ENCODE data around the gene CDC40.
"Not testable (repeated sequence)": the region's sequence is repeated elsewhere in the genome, so short reads cannot be mapped to it uniquely, and the experiment has no call there.

CDC40 gene

GRCh38 chr6:110201151-110201884 lies 21.1 kb downstream of the CDC40 start:
- DNase-seq (ENCODE audit: low spot score): no peak

GRCh38 chr6:110207652-110208051 lies 27.4 kb downstream of the CDC40 start:
- no peak for DNase-seq (ENCODE audit: low spot score)

DNA sequence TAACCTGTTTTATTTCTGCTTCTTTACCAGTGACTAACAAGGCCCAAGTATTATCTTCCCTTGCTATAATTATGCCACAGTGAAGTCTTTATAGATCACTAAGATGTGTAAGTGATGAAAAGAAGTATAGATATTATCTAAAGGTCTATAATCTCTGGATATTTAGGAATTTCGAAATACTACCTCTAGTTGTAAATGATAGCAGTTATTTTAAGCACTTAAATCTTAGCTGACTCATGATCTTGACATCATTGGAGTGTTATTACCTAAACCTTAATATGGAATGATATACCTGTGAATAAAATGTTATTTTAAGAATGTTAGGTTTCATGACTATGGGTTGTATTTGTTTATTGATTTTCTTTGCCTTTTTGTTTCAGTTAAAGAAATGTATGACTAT lies 31.5 kb downstream of the CDC40 start:
- DNase-seq (ENCODE audit: low spot score): no peak

DNA sequence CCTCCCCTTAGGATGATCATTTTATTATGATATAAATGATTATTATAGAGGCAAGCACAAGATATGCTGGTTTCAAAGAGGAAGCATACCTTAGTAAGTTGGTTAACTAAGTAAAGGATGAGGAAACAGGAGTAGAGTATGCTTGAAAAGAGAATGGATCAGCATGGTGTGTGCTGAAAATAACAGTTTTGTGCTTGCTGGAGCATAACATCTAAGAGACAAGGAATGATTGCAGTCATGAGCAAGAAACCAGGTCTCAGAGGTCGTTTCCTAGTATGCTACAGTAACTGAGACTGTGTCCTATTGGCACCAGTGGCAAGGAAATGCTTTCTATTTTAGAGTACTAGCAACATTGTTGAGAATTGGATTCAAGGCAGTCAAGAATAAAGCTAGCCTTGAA lies 34.1 kb downstream of the CDC40 start:
- DNase-seq (ENCODE audit: low spot score): no peak

GRCh38 chr6:110216140-110216539 lies 35.9 kb downstream of the CDC40 start:
- DNase-seq (ENCODE audit: low spot score): no peak

- DNase-seq (ENCODE audit: low spot score): no peak
Measured at GRCh38 chr6:110217266-110217665, 37.0 kb downstream of the CDC40 start.

GRCh38 chr6:110221738-110222137 lies 41.5 kb downstream of the CDC40 start:
- DNase-seq (ENCODE audit: low spot score): no peak

- no peak for DNase-seq (ENCODE audit: low spot score)
Measured at GRCh38 chr6:110226261-110226660, 46.0 kb downstream of the CDC40 start.

DNA sequence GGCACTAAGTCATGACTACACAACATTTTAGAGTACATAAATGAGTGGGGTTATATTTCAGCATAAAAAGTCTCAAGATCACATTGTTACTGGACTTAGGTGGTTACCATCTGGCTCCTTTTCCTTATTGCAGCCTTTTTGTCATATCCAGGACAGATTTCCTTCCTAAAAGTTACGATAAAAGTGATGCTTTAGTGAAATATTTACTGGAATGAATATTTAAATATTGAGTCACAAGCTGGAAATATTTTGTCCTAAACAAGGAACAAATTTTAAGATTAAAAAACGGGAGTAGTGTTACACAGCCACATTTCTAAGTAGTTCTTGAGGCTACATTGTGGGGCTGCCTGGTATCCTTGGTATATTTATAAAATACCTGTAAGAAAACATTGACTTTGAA lies 52.2 kb downstream of the CDC40 start:
- no peak for DNase-seq (ENCODE audit: low spot score)

- no peak for DNase-seq (ENCODE audit: low spot score)
Measured at GRCh38 chr6:110233770-110234374, 53.6 kb downstream of the CDC40 start.

GRCh38 chr6:110236007-110236406 lies 55.8 kb downstream of the CDC40 start:
- DNase-seq (ENCODE audit: low spot score): not testable (repeated sequence)

GRCh38 chr6:110239526-110240274 lies 59.5 kb downstream of the CDC40 start:
- DNase-seq (ENCODE audit: low spot score): no peak

DNA sequence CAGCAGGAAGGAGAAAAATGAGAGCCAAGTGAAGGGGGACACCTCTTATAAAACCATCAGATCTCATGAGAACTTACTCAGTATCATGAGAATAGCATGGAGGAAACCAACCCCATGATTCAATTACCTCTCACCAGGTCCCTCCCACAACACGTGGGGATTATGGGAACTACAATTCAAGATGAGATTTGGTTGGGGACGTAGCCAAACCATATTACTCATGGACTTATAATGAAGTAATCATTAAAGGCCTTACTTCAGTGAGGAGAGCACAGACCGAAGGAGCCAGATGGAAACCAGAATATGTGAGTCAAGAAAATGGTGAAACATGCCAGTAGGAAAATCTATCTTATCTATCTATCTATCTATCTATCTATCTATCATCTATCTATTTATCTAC lies 64.4 kb downstream of the CDC40 start:
- not testable (repeated sequence) for DNase-seq (ENCODE audit: low spot score)

DNA sequence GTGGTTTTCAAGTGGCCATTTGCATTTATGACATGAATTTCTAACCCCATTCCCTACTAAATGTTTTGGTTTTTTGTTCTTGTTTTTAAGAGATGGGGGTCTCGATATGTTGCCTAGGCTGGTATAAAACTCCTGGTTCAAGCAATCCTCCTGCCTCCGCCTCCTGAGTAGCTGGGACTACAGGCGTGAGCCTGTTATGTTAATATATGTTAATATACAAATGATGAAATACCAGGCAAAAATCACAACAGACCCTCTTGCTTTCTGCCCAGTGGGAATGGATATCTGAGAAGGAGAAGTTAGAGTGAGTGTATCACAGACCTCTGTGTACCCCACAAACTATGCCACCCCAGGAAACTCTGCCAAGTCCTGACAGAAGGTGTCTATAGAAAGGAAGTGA lies 66.2 kb downstream of the CDC40 start:
- DNase-seq (ENCODE audit: low spot score): no peak

DNA sequence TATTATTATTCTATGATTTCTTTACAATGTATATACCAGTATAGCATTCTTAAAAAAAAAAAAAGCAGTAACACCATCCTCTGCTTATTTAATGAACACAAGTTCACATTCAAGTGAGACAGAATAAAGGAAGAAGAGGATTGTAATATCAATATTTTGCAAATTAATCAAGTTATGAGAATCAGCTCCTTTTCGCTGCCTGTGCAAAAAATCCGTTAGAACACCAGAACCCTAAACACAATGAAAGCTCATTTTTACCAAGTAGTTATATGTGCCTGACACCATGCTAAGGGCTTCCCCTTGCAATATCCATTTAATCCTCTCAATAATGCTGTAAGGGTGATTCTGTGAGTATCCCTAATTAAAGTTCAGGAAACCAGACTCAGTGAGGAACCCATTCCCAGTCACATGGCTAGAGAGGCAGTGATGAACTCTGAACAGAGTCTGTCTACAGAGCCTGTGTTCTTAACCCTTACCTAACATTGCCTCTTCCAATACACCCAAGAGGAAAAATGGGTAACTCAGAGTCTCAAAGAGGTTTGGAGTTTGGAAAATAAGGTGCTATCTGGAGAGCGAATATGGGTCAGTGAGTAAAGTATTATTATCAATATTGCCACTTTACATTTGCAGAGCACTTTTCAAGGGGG lies 66.8 kb downstream of the CDC40 start:
- no peak for DNase-seq (ENCODE audit: low spot score)

DNA sequence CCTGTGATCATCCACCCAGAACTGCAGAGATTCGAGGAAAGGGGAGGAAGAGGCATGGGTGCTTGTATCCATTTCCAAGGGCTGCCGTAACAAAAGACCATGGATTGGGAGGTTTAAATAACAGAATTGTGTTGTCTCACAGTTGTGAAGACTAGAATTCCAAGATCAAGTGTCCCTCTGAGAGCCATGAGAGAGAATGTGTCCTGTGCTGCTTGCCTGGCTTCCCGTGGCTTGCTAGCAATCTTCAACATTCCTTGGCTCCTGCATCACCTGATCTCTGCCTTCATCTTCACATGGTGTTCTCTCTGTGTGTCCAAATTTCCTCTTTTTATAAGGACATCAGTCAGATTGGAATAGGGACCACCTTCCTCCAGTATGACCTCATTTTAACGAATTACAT lies 69.8 kb downstream of the CDC40 start:
- DNase-seq (ENCODE audit: low spot score): no peak

GRCh38 chr6:110250838-110251237 lies 70.6 kb downstream of the CDC40 start:
- no peak for DNase-seq (ENCODE audit: low spot score)

DNA sequence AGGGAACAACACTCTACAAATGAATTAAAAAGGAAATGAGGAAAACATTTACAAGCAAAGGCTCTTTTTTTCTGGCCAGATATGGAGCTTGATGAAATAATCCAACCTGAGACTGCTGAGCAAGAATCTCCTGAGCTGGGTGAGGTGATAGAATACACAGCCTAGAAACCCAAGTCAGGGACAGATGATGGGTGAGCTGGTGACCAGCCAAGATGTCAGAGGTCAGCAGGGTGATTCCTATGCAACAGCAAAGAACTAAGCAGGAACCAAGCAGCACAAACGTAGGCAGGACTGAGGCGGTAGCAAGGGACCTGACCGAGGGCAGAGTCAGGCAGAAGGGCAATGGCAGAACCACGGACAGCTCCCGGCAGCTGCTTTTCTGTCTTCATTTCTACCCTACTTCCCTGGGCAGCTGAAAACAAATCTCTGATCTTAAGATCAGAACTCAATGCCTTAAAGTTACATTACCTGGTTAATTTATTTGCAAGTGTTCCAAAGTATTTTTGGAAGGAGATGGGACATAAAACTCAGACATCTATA lies 75.1 kb downstream of the CDC40 start:
- DNase-seq (ENCODE audit: low spot score): peak; percentile 20

GRCh38 chr6:110256366-110256765 lies 76.1 kb downstream of the CDC40 start:
- DNase-seq (ENCODE audit: low spot score): no peak

DNA sequence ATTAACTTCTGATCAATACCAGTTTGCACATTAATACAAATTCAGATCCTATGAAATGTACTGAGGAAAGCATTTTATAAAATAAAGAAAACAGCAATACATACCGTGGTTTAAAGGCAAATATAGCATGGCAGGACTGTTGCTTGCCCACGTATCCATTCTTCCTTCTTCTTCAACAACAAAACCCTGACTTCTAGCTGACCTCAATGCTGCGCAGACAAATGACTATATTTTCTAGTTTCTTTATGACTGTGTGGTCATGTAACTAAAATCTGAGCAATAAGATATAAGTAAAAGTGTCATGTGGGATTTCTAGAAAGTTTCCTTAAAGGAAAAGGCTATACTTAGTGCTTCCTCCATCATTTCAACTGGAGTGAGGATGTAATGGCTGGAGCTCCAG lies 85.0 kb downstream of the CDC40 start:
- DNase-seq (ENCODE audit: low spot score): no peak

GRCh38 chr6:110266996-110267395 lies 86.8 kb downstream of the CDC40 start:
- no peak for DNase-seq (ENCODE audit: low spot score)

DNA sequence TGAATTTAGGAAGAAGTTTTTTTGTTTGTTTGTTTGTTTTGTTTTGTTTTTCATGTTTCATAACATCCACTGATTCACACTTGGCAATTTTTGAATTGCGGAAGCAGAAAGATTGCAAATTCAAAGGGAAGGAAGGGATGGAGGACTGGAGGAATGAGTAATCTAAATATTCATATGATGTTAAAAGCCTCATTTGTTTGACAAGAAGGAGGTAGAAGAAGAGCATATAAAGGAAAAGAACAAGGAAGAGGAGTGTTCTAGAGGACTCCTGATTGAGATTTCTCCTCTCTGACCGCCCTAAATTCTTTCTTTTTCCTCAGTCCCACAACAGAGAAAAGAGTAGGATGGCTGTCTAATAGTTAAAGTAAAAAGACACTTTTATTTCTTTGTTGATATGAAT lies 89.4 kb downstream of the CDC40 start:
- DNase-seq (ENCODE audit: low spot score): no peak

DNA sequence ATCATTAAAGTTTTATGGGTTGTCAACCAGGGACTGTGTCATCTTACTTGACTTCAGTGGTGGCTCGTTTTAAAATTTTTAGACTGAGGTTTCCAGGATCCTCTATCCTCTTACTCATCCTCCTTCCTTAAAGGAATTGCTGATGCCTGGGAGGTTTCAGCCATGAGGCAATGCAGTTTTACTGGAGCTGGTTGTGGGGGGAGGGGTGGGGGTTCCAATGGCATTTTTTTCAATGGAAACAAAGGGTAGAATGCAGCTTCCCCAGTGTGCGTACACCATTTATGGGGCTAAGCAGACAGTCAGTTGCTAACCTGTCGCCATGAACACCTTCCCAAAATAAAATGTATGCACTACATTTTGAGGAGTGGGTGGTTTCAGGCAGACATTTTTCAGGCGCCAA lies 89.9 kb downstream of the CDC40 start:
- DNase-seq (ENCODE audit: low spot score): no peak
